ENCODE data around the gene RNPS1.

Gene RNPS1

DNA sequence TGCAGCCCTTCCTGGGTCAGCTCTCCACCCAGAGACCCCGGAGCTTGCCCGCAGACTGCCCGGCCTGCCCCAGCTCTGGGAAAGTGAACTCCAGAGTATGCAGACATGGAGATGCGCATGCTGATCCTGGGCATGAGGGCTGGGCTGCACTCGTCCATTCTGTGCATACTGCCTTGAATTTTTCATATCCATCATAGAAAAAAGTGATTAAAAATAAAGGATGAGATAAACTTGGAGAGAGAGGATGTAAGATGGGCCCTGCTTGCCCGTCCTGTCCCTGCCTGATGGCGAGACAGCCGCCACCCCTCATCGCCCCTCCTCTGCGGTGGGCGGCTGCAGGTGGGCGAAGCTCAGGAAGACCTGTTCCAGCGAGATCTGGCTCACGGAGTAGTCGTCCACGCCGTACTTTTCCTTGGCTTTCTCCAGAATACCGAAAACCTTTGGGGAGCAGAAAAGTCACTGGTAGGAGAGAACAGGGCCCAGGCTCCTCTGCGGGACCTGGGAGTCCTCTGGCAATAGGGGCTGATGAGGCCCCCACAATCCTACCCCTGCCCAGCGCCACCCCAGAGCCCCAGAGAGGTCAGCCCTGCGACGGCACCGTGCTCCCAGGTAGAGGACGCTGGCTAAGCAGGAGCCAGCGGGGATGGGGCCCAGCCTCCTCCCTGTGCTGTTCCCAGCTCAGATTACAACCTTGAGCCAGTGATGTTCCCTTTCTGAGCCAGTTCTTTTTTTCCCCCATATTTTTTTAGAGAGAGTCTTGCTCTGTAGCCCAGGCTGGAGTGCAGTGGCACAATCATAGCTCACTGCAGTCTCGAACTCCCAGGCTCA is 8.7 kb upstream of the RNPS1 start:
- in situ Hi-C loops (cut with MboI; ENCODE audit: low pct_unique_long_range_greater_than_20kb, low sequenced_read_pairs, unreplicated experiment), result no loop called here
- TF ChIP-seq, protein P1, sequence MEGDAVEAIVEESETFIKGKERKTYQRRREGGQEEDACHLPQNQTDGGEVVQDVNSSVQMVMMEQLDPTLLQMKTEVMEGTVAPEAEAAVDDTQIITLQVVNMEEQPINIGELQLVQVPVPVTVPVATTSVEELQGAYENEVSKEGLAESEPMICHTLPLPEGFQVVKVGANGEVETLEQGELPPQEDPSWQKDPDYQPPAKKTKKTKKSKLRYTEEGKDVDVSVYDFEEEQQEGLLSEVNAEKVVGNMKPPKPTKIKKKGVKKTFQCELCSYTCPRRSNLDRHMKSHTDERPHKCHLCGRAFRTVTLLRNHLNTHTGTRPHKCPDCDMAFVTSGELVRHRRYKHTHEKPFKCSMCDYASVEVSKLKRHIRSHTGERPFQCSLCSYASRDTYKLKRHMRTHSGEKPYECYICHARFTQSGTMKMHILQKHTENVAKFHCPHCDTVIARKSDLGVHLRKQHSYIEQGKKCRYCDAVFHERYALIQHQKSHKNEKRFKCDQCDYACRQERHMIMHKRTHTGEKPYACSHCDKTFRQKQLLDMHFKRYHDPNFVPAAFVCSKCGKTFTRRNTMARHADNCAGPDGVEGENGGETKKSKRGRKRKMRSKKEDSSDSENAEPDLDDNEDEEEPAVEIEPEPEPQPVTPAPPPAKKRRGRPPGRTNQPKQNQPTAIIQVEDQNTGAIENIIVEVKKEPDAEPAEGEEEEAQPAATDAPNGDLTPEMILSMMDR (IDR thresholded peaks at IDR 0.05; ENCODE audit: extremely low read depth, insufficient read depth, missing control alignments), result no peak
- no peak for DNase-seq (ENCODE audit: low spot score)

DNA sequence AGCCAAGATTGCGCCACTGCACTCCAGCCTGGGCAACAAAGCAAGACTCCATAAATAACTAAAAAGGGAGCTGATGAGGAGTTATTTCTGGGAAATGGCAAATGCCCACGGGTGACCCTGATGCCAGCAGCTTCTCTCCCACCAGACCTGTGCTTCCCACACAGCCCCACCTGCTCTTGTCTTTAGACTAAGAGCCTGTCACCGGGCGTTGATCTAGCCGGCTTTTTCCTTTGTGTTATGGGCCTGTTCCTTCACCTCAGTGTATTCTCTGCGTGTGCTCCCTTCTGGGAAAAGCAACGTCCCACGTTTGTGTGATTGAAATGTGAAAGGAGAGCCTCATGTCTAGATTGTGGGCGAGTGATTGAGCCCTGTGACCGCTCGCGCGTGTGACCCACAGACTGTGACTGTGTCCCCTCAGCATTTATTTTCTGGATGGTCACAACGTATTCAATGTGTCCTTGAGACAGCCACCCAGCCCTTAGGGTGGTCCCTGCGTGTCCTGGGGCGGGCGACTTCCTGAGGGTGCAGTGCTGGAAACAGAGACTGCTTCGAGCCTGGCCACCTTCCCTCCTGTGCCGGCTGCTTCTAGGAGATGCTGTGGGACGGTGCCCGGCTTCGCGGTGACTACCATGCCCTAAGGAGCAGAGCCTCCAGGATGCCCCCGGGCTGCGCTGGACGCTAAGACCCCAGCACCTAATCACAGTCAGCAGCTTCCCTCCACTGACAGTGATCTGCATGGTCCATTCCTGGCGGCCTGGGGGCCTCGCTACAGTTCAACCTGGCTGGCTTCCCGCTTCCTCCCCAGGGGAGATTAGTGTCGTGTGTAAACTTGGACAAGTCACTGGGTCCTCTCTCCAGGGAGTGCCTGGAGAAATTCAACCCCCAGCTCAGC is 7.8 kb upstream of the RNPS1 start:
- in situ Hi-C loops (cut with MboI; ENCODE audit: low pct_unique_long_range_greater_than_20kb, low sequenced_read_pairs, unreplicated experiment), result no loop called here
- TF ChIP-seq, protein P1 (IDR thresholded peaks at IDR 0.05; ENCODE audit: extremely low read depth, insufficient read depth, missing control alignments), result no peak
- no peak for DNase-seq (ENCODE audit: low spot score)

DNA sequence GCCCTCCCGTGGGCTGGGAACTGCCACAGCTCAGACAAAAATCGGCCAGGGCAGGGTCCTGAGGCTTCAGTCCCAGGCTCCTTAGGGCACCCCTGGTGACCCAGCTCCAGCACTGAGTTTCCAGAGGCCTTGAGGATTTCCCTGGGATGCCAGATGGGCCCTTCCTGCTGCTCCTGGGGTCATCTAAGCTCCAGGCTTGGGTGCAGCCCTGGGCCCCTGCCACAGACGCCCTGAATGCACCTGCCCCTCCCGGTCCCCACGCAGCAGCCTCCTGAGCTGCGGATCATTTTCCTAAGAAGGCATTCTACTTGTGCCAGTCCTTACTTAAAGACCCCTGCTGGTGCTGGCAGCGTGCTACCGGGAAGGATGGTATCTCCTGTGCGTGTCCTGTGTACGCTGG is 6.0 kb upstream of the RNPS1 start:
- TF ChIP-seq, protein P1 (IDR thresholded peaks at IDR 0.05; ENCODE audit: extremely low read depth, insufficient read depth, missing control alignments), result no peak
- no peak for DNase-seq (ENCODE audit: low spot score)
- in situ Hi-C loops (cut with MboI; ENCODE audit: low pct_unique_long_range_greater_than_20kb, low sequenced_read_pairs, unreplicated experiment), result no loop called here

GRCh38 chr16:2273484-2273883 is 5.6 kb upstream of the RNPS1 start:
- TF ChIP-seq, protein P1 (IDR thresholded peaks at IDR 0.05; ENCODE audit: extremely low read depth, insufficient read depth, missing control alignments), result no peak
- DNase-seq (ENCODE audit: low spot score), result no peak
- in situ Hi-C loops (cut with MboI; ENCODE audit: low pct_unique_long_range_greater_than_20kb, low sequenced_read_pairs, unreplicated experiment), result no loop called here

- in situ Hi-C loops (cut with MboI; ENCODE audit: low pct_unique_long_range_greater_than_20kb, low sequenced_read_pairs, unreplicated experiment), result no loop called here
- DNase-seq (ENCODE audit: low spot score), result no peak
- TF ChIP-seq, protein P1 (IDR thresholded peaks at IDR 0.05; ENCODE audit: extremely low read depth, insufficient read depth, missing control alignments), result no peak
Measured at GRCh38 chr16:2271848-2272461, 4.0 kb upstream of the RNPS1 start.
